Progenitor cell of endocrine pancreas (in vitro differentiated cells): ENCODE data around the gene HES2. TPM values are rescaled to one million over a fixed set of nuclear protein-coding genes. Genes with fewer than 3 reads are reported as not detected.
"Not testable (repeated sequence)": the region's sequence is repeated elsewhere in the genome, so short reads cannot be mapped to it uniquely, and the experiment has no call there.

Source experiments
- DNase-seq: peaks from one replicate; pipeline ENCODE4 v3.0.0; 2021; ENCODE audit warnings: low spot score; ENCODE audit not compliant: unreplicated experiment
- H3K27ac Mint-ChIP-seq: 2 replicates; pipeline ENCODE4 v1.8.0; 2021; ENCODE audit warnings: mild to moderate bottlenecking, moderate library complexity, mixed read lengths
- H3K27me3 Mint-ChIP-seq: 2 replicates; pipeline ENCODE4 v1.8.0; 2021; ENCODE audit warnings: mixed read lengths
- H3K36me3 Mint-ChIP-seq: 2 replicates; pipeline ENCODE4 v1.8.0; 2022; ENCODE audit warnings: mixed read lengths; ENCODE audit not compliant: insufficient read depth
- H3K4me1 Mint-ChIP-seq: 2 replicates; pipeline ENCODE4 v1.8.0; 2021; ENCODE audit warnings: low read depth, mixed read lengths
- H3K4me3 Mint-ChIP-seq: 2 replicates; pipeline ENCODE4 v1.8.0; 2021; ENCODE audit warnings: low read depth, mild to moderate bottlenecking, moderate library complexity, mixed read lengths
- H3K9me3 Mint-ChIP-seq: 2 replicates; pipeline ENCODE4 v1.8.0; 2021; ENCODE audit warnings: low read depth, mixed read lengths
- total RNA-seq: library from RNA; stranded (reverse); gene quantifications from 2 replicates; pipeline ENCODE4 v1.2.1, GENCODE V29; 2021
- TF ChIP-seq, protein P1 (sequence below): fragments of 200-600 bp; sonication (generic); IDR thresholded peaks from one replicate; pipeline ENCODE4 v1.5.0; 2021; ENCODE audit warnings: antibody characterized with exemption, mild to moderate bottlenecking; ENCODE audit not compliant: unreplicated experiment

Gene HES2
- total RNA-seq, 1 donor from 2014 or later, result 0.12 TPM

GRCh38 chr1:6435129-6435528 is 15.4 kb upstream of the HES2 start:
- H3K27ac Mint-ChIP-seq, result no peak overlapping the region
- DNase-seq, result no peak

GRCh38 chr1:6434186-6434585 is 14.5 kb upstream of the HES2 start:
- Mint-ChIP-seq H3K9me3 (no peaks in the 10 kb centered on the region), H3K4me1 (peaks cover 5% of the 10 kb centered on the region), H3K27me3 (peaks cover 34% of the 10 kb centered on the region), H3K4me3 (no peak overlapping the region), H3K27ac (no peak overlapping the region), H3K36me3 (no peaks in the 10 kb centered on the region)
- TF ChIP-seq, protein P1, sequence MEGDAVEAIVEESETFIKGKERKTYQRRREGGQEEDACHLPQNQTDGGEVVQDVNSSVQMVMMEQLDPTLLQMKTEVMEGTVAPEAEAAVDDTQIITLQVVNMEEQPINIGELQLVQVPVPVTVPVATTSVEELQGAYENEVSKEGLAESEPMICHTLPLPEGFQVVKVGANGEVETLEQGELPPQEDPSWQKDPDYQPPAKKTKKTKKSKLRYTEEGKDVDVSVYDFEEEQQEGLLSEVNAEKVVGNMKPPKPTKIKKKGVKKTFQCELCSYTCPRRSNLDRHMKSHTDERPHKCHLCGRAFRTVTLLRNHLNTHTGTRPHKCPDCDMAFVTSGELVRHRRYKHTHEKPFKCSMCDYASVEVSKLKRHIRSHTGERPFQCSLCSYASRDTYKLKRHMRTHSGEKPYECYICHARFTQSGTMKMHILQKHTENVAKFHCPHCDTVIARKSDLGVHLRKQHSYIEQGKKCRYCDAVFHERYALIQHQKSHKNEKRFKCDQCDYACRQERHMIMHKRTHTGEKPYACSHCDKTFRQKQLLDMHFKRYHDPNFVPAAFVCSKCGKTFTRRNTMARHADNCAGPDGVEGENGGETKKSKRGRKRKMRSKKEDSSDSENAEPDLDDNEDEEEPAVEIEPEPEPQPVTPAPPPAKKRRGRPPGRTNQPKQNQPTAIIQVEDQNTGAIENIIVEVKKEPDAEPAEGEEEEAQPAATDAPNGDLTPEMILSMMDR, result no peak
- DNase-seq, result no peak

More at GRCh38 chr1:6435129-6435528, 15.4 kb upstream of the HES2 start:
- peaks cover 32% of the 10 kb centered on the region for H3K27me3 Mint-ChIP-seq
- no peak overlapping the region for H3K4me3 Mint-ChIP-seq
- peaks cover 6% of the 10 kb centered on the region for H3K4me1 Mint-ChIP-seq
- H3K36me3 Mint-ChIP-seq, result no peaks in the 10 kb centered on the region
- TF ChIP-seq, protein P1, result no peak
- H3K9me3 Mint-ChIP-seq, result no peaks in the 10 kb centered on the region

DNA sequence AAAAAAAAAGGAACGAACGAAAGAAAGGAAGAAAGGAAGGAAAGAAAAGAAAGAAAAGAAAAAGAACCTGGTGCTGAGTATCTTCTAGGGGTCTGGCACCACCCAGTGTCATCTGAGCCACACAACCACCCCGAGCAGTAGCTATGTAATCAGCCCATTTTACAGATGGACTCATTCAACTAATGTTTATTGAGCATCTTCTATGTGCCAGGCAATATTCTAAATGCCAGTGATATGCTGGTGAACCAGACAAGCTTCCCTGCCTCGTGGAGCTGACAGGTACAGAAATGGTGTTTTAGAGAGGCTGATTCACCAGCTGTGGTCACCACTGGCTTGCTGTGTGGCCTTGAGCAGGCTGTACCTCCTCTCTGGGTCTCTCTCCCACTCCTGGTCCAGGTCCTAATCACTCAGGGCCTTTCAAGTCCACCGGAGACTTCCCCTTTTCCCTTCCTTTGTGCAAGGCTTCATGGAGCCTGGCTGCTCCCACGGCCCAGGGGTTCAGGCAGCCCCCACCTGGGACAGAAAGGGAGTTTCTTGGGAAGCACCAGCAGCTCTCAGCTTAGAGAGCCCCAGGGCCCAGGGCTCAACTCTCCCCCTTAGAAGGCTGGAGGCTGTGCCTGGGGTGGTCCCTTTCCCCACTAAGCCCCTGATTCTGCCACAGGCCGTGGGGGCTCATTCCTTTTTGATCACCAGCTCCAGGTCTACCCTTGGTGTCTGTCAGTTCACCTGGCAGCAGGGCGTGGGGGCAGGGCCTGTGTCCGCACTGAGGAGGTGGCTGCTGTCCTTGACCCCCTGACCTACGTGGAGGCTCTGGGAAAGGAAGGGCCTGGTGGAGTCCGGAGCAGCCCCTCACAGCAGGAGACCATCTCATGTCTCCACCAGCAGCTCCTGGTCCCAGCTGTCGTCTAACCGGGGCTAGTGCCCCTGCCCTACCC is 12.2 kb upstream of the HES2 start:
- DNase-seq, H3K4me3 Mint-ChIP-seq, H3K27ac Mint-ChIP-seq, H3K4me1 Mint-ChIP-seq, H3K36me3 Mint-ChIP-seq, H3K9me3 Mint-ChIP-seq: not testable (repeated sequence)
- peaks cover 40% of the 10 kb centered on the region for H3K27me3 Mint-ChIP-seq

- H3K9me3 Mint-ChIP-seq, H3K4me1 Mint-ChIP-seq, H3K4me3 Mint-ChIP-seq, H3K36me3 Mint-ChIP-seq, DNase-seq, H3K27ac Mint-ChIP-seq: not testable (repeated sequence)
- H3K27me3 Mint-ChIP-seq, result peaks cover 50% of the 10 kb centered on the region
These were observed 10.1 kb upstream of the HES2 start for GRCh38 chr1:6429660-6430411.

GRCh38 chr1:6428453-6428852 is 8.7 kb upstream of the HES2 start:
- not testable (repeated sequence) for H3K36me3 Mint-ChIP-seq, H3K4me3 Mint-ChIP-seq, H3K27ac Mint-ChIP-seq, H3K9me3 Mint-ChIP-seq, H3K4me1 Mint-ChIP-seq, DNase-seq
- H3K27me3 Mint-ChIP-seq, result peaks cover 48% of the 10 kb centered on the region

GRCh38 chr1:6427441-6428390 is 8.0 kb upstream of the HES2 start:
- H3K4me1 Mint-ChIP-seq, result peaks cover 2% of the 10 kb centered on the region
- TF ChIP-seq, protein P1, result no peak
- H3K4me3 Mint-ChIP-seq, result no peak overlapping the region
- H3K9me3 Mint-ChIP-seq, result no peaks in the 10 kb centered on the region
- DNase-seq, result no peak
- H3K27ac Mint-ChIP-seq, result no peak overlapping the region
- no peaks in the 10 kb centered on the region for H3K36me3 Mint-ChIP-seq
- H3K27me3 Mint-ChIP-seq, result peaks cover 55% of the 10 kb centered on the region
